Limb (tissue), 2 donors: ENCODE measurements around the gene PLCB4.

Experiments
- DNase-seq, 2 donors: peaks; one replicate each; pipeline ENCODE4 v3.0.0-alpha.2; 2016; ENCODE audit errors: extremely low spot score in 2 of 2

PLCB4 gene

GRCh38 chr20:9397928-9398327 is 329.0 kb downstream of the PLCB4 start:
- no peak for DNase-seq

- no peak for DNase-seq
These were observed 330.0 kb downstream of the PLCB4 start for GRCh38 chr20:9398882-9399281.

- no peak for DNase-seq
These were observed 330.4 kb downstream of the PLCB4 start for GRCh38 chr20:9399322-9399721.

- DNase-seq, result no peak
These were observed 331.5 kb downstream of the PLCB4 start for GRCh38 chr20:9400171-9401025.

- no peak for DNase-seq
These were observed 332.5 kb downstream of the PLCB4 start for GRCh38 chr20:9401371-9401770.

GRCh38 chr20:9402141-9402540 is 333.3 kb downstream of the PLCB4 start:
- no peak for DNase-seq

GRCh38 chr20:9402546-9402945 is 333.7 kb downstream of the PLCB4 start:
- no peak for DNase-seq

- DNase-seq, result no peak
These were observed 334.6 kb downstream of the PLCB4 start for GRCh38 chr20:9403448-9403847.

GRCh38 chr20:9407805-9408421 is 339.0 kb downstream of the PLCB4 start:
- DNase-seq, result peak; percentile 67 to 73

GRCh38 chr20:9408422-9409300 is 339.8 kb downstream of the PLCB4 start:
- DNase-seq, result no peak

GRCh38 chr20:9409352-9409751 is 340.5 kb downstream of the PLCB4 start:
- no peak for DNase-seq

GRCh38 chr20:9409981-9410380 is 341.1 kb downstream of the PLCB4 start:
- no peak for DNase-seq

- DNase-seq, result no peak
These were observed 342.9 kb downstream of the PLCB4 start for GRCh38 chr20:9411833-9412232.

- no peak for DNase-seq
These were observed 343.4 kb downstream of the PLCB4 start for GRCh38 chr20:9412309-9412708.

GRCh38 chr20:9413001-9413400 is 344.1 kb downstream of the PLCB4 start:
- no peak for DNase-seq

- DNase-seq, result no peak
These were observed 346.5 kb downstream of the PLCB4 start for GRCh38 chr20:9415426-9415825.

GRCh38 chr20:9416421-9416820 is 347.5 kb downstream of the PLCB4 start:
- no peak for DNase-seq

GRCh38 chr20:9417665-9418064 is 348.8 kb downstream of the PLCB4 start:
- no peak for DNase-seq

- DNase-seq, result no peak
These were observed 353.6 kb downstream of the PLCB4 start for GRCh38 chr20:9422321-9423057.

GRCh38 chr20:9424551-9424950 is 355.7 kb downstream of the PLCB4 start:
- DNase-seq, result no peak
